Loucy (cell line): ENCODE data around the gene MSANTD2.

Experiments
- CTCF ChIP-seq: fragments of 200-600 bp; sonication (generic); conservative IDR thresholded peaks from 2 replicates; pipeline ENCODE4 v1.5.1; 2014; ENCODE audit warnings: mild to moderate bottlenecking, antibody characterized with exemption, low read length
- EZH2phosphoT487 ChIP-seq: fragments of 200-600 bp; IDR thresholded peaks from 2 replicates; pipeline ENCODE4 v1.6.1; 2018; ENCODE audit warnings: antibody characterized with exemption, mild to moderate bottlenecking, moderate library complexity, borderline replicate concordance

GRCh38 chr11:124737638-124738305 is 62.4 kb downstream of the MSANTD2 start:
- no peak for TF ChIP-seq CTCF
- no peak for TF ChIP-seq EZH2phosphoT487
